ENCODE measurements around the gene GPATCH4.

Gene GPATCH4

DNA sequence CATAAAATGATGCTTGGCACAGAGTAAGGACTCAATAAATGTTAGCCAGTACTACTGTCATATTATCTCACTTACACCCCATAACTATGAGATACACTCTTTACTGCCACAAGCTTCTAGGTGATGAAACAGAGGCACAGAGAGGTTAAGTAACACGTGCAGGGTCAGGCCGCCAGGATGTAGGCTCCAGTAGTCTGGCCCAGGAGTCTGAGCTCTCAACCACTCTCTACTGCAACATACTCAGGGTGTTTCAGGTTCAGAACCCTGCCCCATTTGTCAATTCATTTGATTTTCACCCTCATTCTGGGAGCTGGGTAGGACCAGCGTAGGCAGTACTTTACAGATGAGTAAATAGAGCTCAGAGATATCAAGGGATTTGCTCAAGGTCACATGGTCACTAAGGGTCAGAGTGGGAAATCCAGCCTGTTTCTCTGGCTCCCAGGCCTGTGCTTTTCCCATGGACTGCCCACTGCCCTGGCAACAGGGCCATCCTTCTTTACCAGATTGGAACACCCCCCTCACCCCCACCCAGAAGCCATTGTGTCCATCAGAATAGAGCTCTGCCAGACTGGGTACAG, 50.1 kb downstream of the GPATCH4 start:
- Histone ChIP-seq H3K9me3 (ENCODE audit: insufficient read depth, low read depth, low read length) (no peaks in the 10 kb centered on the region), H3K27ac (ENCODE audit: low read depth, low read length) (no peak overlapping the region)
- WGBS (ENCODE audit: extremely low coverage, insufficient coverage, insufficient read length), result no CpG with 5 or more reads among the region's 3 CpGs

DNA sequence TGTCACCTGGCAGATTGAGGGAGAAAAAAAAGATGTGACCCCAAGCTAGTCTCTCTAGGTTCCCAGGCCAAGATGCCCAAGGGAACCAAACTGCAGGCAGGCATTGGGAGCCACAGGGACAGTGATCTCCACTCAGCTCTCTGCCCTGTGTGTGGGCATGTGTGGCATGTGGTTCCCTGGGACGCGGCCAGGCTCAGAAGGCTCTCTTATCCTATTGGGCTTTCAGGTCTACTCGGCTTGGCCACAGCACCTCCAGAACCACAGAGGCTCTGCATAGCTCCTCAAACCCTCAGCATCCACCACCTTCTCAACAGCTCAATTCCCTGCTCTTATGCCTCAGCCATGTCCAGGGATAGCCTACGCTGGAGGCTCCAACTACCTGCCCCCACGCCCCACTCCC, 50.9 kb downstream of the GPATCH4 start:
- Histone ChIP-seq H3K36me3 (ENCODE audit: control insufficient read depth in 1 of 2, insufficient read depth in 2 of 2, low read length in 2 of 2) (peaks cover 36 to 52% of the 10 kb centered on the region in 2 experiments), H3K14ac (ENCODE audit: low read length) (no peak overlapping the region), H2AK5ac (ENCODE audit: low read length) (no peak overlapping the region), H3K4me3 (ENCODE audit: low read depth, low read length) (peak overlapping the region; percentile 18), H2BK12ac (ENCODE audit: low read length) (no peak overlapping the region), H3K27me3 (ENCODE audit: insufficient read depth, low read length) (no peaks in the 10 kb centered on the region), H3K27ac (ENCODE audit: low read depth, low read length) (no peak overlapping the region), H3K79me2 (ENCODE audit: control insufficient read depth, insufficient read depth, low read length, poor library complexity) (no peaks in the 10 kb centered on the region), H3K4me2 (ENCODE audit: low read length) (no peak overlapping the region), H2AFZ (ENCODE audit: insufficient read depth, low read length, poor library complexity) (no peak overlapping the region), H3K9ac (ENCODE audit: low read length) (no peak overlapping the region), H2BK120ac (ENCODE audit: insufficient read depth, low read length, poor library complexity) (no peak overlapping the region), H4K91ac (ENCODE audit: low read depth, low read length) (no peak overlapping the region), H3K9me3 (ENCODE audit: insufficient read depth, low read depth, low read length) (no peaks in the 10 kb centered on the region), H4K8ac (ENCODE audit: low read depth, low read length) (no peak overlapping the region), H3K4ac (ENCODE audit: low read depth, low read length) (no peak overlapping the region), H3K4me1 (ENCODE audit: control insufficient read depth in 1 of 2, insufficient read depth in 2 of 2, low read length in 2 of 2) (peaks cover 5 to 8% of the 10 kb centered on the region in 2 experiments), H3K23ac (ENCODE audit: low read length) (no peak overlapping the region), H3K18ac (ENCODE audit: low read length) (no peak overlapping the region), H2BK5ac (ENCODE audit: low read depth, low read length, poor library complexity) (no peak overlapping the region), H3K79me1 (ENCODE audit: low read length) (no peaks in the 10 kb centered on the region), H4K12ac (ENCODE audit: low read depth, low read length) (peak overlapping the region; percentile 20)
- no CpG with 5 or more reads among the region's 5 CpGs for WGBS (ENCODE audit: extremely low coverage, insufficient coverage, insufficient read length)
- DNase-seq, result no peak

More for the DNA sequence above, 50.1 kb downstream of the GPATCH4 start:
- Histone ChIP-seq H4K91ac (ENCODE audit: low read depth, low read length) (no peak overlapping the region), H3K27me3 (ENCODE audit: insufficient read depth, low read length) (no peaks in the 10 kb centered on the region), H3K4me1 (ENCODE audit: control insufficient read depth in 1 of 2, insufficient read depth in 2 of 2, low read length in 2 of 2) (peaks cover 5 to 8% of the 10 kb centered on the region in 2 experiments), H4K8ac (ENCODE audit: low read depth, low read length) (no peak overlapping the region), H3K14ac (ENCODE audit: low read length) (no peak overlapping the region), H3K18ac (ENCODE audit: low read length) (no peak overlapping the region), H2AFZ (ENCODE audit: insufficient read depth, low read length, poor library complexity) (no peak overlapping the region), H3K4me3 (ENCODE audit: low read depth, low read length) (no peak overlapping the region), H3K23ac (ENCODE audit: low read length) (no peak overlapping the region), H3K36me3 (ENCODE audit: control insufficient read depth in 1 of 2, insufficient read depth in 2 of 2, low read length in 2 of 2) (peaks cover 38 to 53% of the 10 kb centered on the region in 2 experiments), H2BK5ac (ENCODE audit: low read depth, low read length, poor library complexity) (no peak overlapping the region), H4K12ac (ENCODE audit: low read depth, low read length) (no peak overlapping the region), H3K79me2 (ENCODE audit: control insufficient read depth, insufficient read depth, low read length, poor library complexity) (no peaks in the 10 kb centered on the region), H3K9ac (ENCODE audit: low read length) (no peak overlapping the region), H2BK120ac (ENCODE audit: insufficient read depth, low read length, poor library complexity) (no peak overlapping the region), H3K4me2 (ENCODE audit: low read length) (no peak overlapping the region), H2AK5ac (ENCODE audit: low read length) (no peak overlapping the region), H3K79me1 (ENCODE audit: low read length) (no peaks in the 10 kb centered on the region), H2BK12ac (ENCODE audit: low read length) (no peak overlapping the region), H3K4ac (ENCODE audit: low read depth, low read length) (no peak overlapping the region)
- no peak for DNase-seq

DNA sequence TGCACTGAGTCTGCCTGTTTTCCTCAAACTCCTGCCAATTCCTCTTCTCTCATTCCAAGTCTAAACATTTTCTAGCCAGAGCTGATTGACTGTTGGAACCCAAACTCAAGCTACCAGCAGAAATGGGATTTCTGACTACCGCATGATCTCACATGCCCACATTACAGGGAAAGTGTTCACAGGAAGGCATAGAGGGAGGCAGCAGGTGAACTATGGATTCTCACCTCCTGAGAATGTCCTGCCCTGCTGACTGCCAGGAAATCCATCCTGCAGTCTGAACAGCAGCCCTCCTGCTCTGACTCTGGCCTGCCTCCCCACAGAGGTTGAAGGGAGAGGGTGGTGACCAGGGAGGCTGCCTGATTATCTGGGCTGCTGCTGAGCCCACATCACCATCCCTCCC, 51.4 kb downstream of the GPATCH4 start:
- H3K9me3 ChIP-seq (ENCODE audit: insufficient read depth, low read depth, low read length), result no peaks in the 10 kb centered on the region
- peak; percentile 90 to 91 for DNase-seq
- peaks cover 32 to 52% of the 10 kb centered on the region in 2 experiments for H3K36me3 ChIP-seq (ENCODE audit: control insufficient read depth in 1 of 2, insufficient read depth in 2 of 2, low read length in 2 of 2)
- H3K4me2 ChIP-seq (ENCODE audit: low read length), result no peak overlapping the region
- H3K9ac ChIP-seq (ENCODE audit: low read length), result no peak overlapping the region
- H3K4me1 ChIP-seq (ENCODE audit: control insufficient read depth in 1 of 2, insufficient read depth in 2 of 2, low read length in 2 of 2), result peaks cover 7 to 8% of the 10 kb centered on the region in 2 experiments
- H3K79me2 ChIP-seq (ENCODE audit: control insufficient read depth, insufficient read depth, low read length, poor library complexity), result no peaks in the 10 kb centered on the region
- no peak overlapping the region for H3K27ac ChIP-seq (ENCODE audit: low read depth, low read length)
- H3K27me3 ChIP-seq (ENCODE audit: insufficient read depth, low read length), result no peaks in the 10 kb centered on the region
- WGBS (ENCODE audit: extremely low coverage, insufficient coverage, insufficient read length), result no CpG with 5 or more reads among the region's 1 CpG
- no peak overlapping the region for H3K14ac ChIP-seq (ENCODE audit: low read length)
- no peak overlapping the region for H2AFZ ChIP-seq (ENCODE audit: insufficient read depth, low read length, poor library complexity)
- H3K4ac ChIP-seq (ENCODE audit: low read depth, low read length), result no peak overlapping the region
- no peaks in the 10 kb centered on the region for H3K79me1 ChIP-seq (ENCODE audit: low read length)
- H2AK5ac ChIP-seq (ENCODE audit: low read length), result no peak overlapping the region
- H2BK120ac ChIP-seq (ENCODE audit: insufficient read depth, low read length, poor library complexity), result no peak overlapping the region
- H2BK12ac ChIP-seq (ENCODE audit: low read length), result no peak overlapping the region
- no peak overlapping the region for H4K91ac ChIP-seq (ENCODE audit: low read depth, low read length)
- no peak overlapping the region for H3K18ac ChIP-seq (ENCODE audit: low read length)
- no peak overlapping the region for H2BK5ac ChIP-seq (ENCODE audit: low read depth, low read length, poor library complexity)
- no peak overlapping the region for H4K12ac ChIP-seq (ENCODE audit: low read depth, low read length)
- H3K4me3 ChIP-seq (ENCODE audit: low read depth, low read length), result no peak overlapping the region
- H4K8ac ChIP-seq (ENCODE audit: low read depth, low read length), result no peak overlapping the region
- no peak overlapping the region for H3K23ac ChIP-seq (ENCODE audit: low read length)

DNA sequence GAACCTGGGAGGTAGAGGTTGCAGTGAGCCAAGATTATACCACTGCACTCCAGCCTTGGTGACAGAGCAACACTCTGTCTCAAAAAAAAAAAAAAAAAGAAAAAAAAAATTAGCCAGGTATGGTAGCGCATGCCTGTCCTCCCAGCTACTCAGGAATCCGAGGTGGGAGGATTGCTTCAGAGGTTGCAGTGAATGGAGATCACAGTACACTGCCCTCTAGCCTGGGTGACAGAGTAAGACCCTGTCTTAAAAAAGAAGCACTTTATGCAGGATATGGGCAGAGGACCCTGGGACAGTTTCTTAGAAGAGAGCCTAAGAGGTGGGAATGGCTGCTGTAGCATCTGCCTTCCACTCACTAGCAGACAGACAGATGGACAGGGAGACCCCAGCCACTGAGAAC, 51.9 kb downstream of the GPATCH4 start:
- H3K79me2 ChIP-seq (ENCODE audit: control insufficient read depth, insufficient read depth, low read length, poor library complexity), result no peaks in the 10 kb centered on the region

More for the DNA sequence above, 51.9 kb downstream of the GPATCH4 start:
- Histone ChIP-seq H2BK12ac (ENCODE audit: low read length) (no peak overlapping the region), H3K23ac (ENCODE audit: low read length) (no peak overlapping the region), H3K36me3 (ENCODE audit: control insufficient read depth in 1 of 2, insufficient read depth in 2 of 2, low read length in 2 of 2) (peaks cover 28 to 50% of the 10 kb centered on the region in 2 experiments), H4K8ac (ENCODE audit: low read depth, low read length) (no peak overlapping the region), H3K9me3 (ENCODE audit: insufficient read depth, low read depth, low read length) (no peaks in the 10 kb centered on the region), H3K4me2 (ENCODE audit: low read length) (no peak overlapping the region), H3K4me3 (ENCODE audit: low read depth, low read length) (no peak overlapping the region), H3K4me1 (ENCODE audit: control insufficient read depth in 1 of 2, insufficient read depth in 2 of 2, low read length in 2 of 2) (peaks cover 9 to 11% of the 10 kb centered on the region in 2 experiments), H2AK5ac (ENCODE audit: low read length) (no peak overlapping the region), H4K91ac (ENCODE audit: low read depth, low read length) (no peak overlapping the region), H3K9ac (ENCODE audit: low read length) (no peak overlapping the region), H2AFZ (ENCODE audit: insufficient read depth, low read length, poor library complexity) (no peak overlapping the region), H4K12ac (ENCODE audit: low read depth, low read length) (no peak overlapping the region), H3K4ac (ENCODE audit: low read depth, low read length) (no peak overlapping the region), H2BK5ac (ENCODE audit: low read depth, low read length, poor library complexity) (no peak overlapping the region), H2BK120ac (ENCODE audit: insufficient read depth, low read length, poor library complexity) (no peak overlapping the region), H3K18ac (ENCODE audit: low read length) (no peak overlapping the region), H3K79me1 (ENCODE audit: low read length) (no peaks in the 10 kb centered on the region), H3K14ac (ENCODE audit: low read length) (no peak overlapping the region), H3K27me3 (ENCODE audit: insufficient read depth, low read length) (no peaks in the 10 kb centered on the region), H3K27ac (ENCODE audit: low read depth, low read length) (no peak overlapping the region)
- WGBS (ENCODE audit: extremely low coverage, insufficient coverage, insufficient read length), result no CpG with 5 or more reads among the region's 2 CpGs
- DNase-seq, result peak; percentile 70 to 83
